ENCODE measurements around the gene TSPAN33.

GRCh38 chr7:129193892-129194291, 49.4 kb downstream of the TSPAN33 start:
- TF ChIP-seq ZNF335 (CRISPR knock-in tag; IDR thresholded peaks at IDR 0.05) (no peak), ATF5 (CRISPR knock-in tag; IDR thresholded peaks at IDR 0.05; ENCODE audit: low read depth) (no peak), MZF1 (CRISPR knock-in tag; IDR thresholded peaks at IDR 0.05; ENCODE audit: borderline replicate concordance) (no peak)

All from HepG2 (cell line).